ENCODE measurements around the gene MAF.
A peak's percentile ranks its signal among the peaks of the same experiment; 100 is the strongest.

The MAF gene

GRCh38 chr16:79598348-79599181, 2.0 kb downstream of the MAF start:
- no peak overlapping the region for H3K27ac ChIP-seq
- DNase-seq (ENCODE audit: low read depth, low spot score): no peak
- H3K9ac ChIP-seq (ENCODE audit: insufficient read length): no peak overlapping the region
- TF ChIP-seq POLR2AphosphoS5 (IDR thresholded peaks at IDR 0.05; ENCODE audit: borderline replicate concordance, low read depth, low read length) (no peak), FOXP2 (optimal IDR thresholded peaks at IDR 0.05; ENCODE audit: control extremely low read depth, extremely low read length, insufficient read depth) (no peak), EZH2 (IDR thresholded peaks at IDR 0.05) (no peak)
- no peaks in the 10 kb centered on the region for H3K9me3 ChIP-seq (ENCODE audit: low read depth, low read length)
- peak overlapping the region; percentile 74 for H3K4me3 ChIP-seq
- no peaks in the 10 kb centered on the region for H3K36me3 ChIP-seq (ENCODE audit: insufficient read depth, low read length)

- no peak overlapping the region for H3K27ac ChIP-seq
Measured at GRCh38 chr16:79598063-79598347, 2.5 kb downstream of the MAF start.

GRCh38 chr16:79597277-79598062, 3.1 kb downstream of the MAF start:
- no peaks in the 10 kb centered on the region for H3K36me3 ChIP-seq (ENCODE audit: insufficient read depth, low read length)
- no peak overlapping the region for H3K9ac ChIP-seq (ENCODE audit: insufficient read length)
- no peak for DNase-seq (ENCODE audit: low read depth, low spot score)

More at GRCh38 chr16:79598063-79598347, 2.5 kb downstream of the MAF start:
- H3K36me3 ChIP-seq (ENCODE audit: insufficient read depth, low read length): no peaks in the 10 kb centered on the region
- peak overlapping the region; percentile 74 for H3K4me3 ChIP-seq
- no peaks in the 10 kb centered on the region for H3K9me3 ChIP-seq (ENCODE audit: low read depth, low read length)
- no peak overlapping the region for H3K9ac ChIP-seq (ENCODE audit: insufficient read length)
- no peak for DNase-seq (ENCODE audit: low read depth, low spot score)
- no peak for TF ChIP-seq POLR2AphosphoS5 (IDR thresholded peaks at IDR 0.05; ENCODE audit: borderline replicate concordance, low read depth, low read length)
- TF ChIP-seq EZH2 (IDR thresholded peaks at IDR 0.05): no peak
- TF ChIP-seq FOXP2 (optimal IDR thresholded peaks at IDR 0.05; ENCODE audit: control extremely low read depth, extremely low read length, insufficient read depth): no peak

GRCh38 chr16:79595931-79596450, 4.5 kb downstream of the MAF start:
- Histone ChIP-seq H3K27ac (no peak overlapping the region), H3K36me3 (ENCODE audit: insufficient read depth, low read length) (no peaks in the 10 kb centered on the region), H3K9ac (ENCODE audit: insufficient read length) (no peak overlapping the region), H3K9me3 (ENCODE audit: low read depth, low read length) (no peaks in the 10 kb centered on the region), H3K4me3 (no peak overlapping the region; the same call in 1 of the 2 replicates)
- TF ChIP-seq POLR2AphosphoS5 (IDR thresholded peaks at IDR 0.05; ENCODE audit: borderline replicate concordance, low read depth, low read length) (no peak), FOXP2 (optimal IDR thresholded peaks at IDR 0.05; ENCODE audit: control extremely low read depth, extremely low read length, insufficient read depth) (no peak), EZH2 (IDR thresholded peaks at IDR 0.05) (no peak)
- DNase-seq (ENCODE audit: low read depth, low spot score): no peak

More at GRCh38 chr16:79597277-79598062, 3.1 kb downstream of the MAF start:
- no peak for TF ChIP-seq FOXP2 (optimal IDR thresholded peaks at IDR 0.05; ENCODE audit: control extremely low read depth, extremely low read length, insufficient read depth)
- TF ChIP-seq POLR2AphosphoS5 (IDR thresholded peaks at IDR 0.05; ENCODE audit: borderline replicate concordance, low read depth, low read length): no peak
- TF ChIP-seq EZH2 (IDR thresholded peaks at IDR 0.05): no peak
- no peaks in the 10 kb centered on the region for H3K9me3 ChIP-seq (ENCODE audit: low read depth, low read length)
- H3K4me3 ChIP-seq: peak overlapping the region; percentile 74
- no peak overlapping the region for H3K27ac ChIP-seq

- TF ChIP-seq EZH2 (IDR thresholded peaks at IDR 0.05) (no peak), POLR2AphosphoS5 (IDR thresholded peaks at IDR 0.05; ENCODE audit: borderline replicate concordance, low read depth, low read length) (no peak), FOXP2 (optimal IDR thresholded peaks at IDR 0.05; ENCODE audit: control extremely low read depth, extremely low read length, insufficient read depth) (no peak)
- no peak overlapping the region for H3K27ac ChIP-seq
- no peaks in the 10 kb centered on the region for H3K9me3 ChIP-seq (ENCODE audit: low read depth, low read length)
- H3K9ac ChIP-seq (ENCODE audit: insufficient read length): no peak overlapping the region
- H3K36me3 ChIP-seq (ENCODE audit: insufficient read depth, low read length): no peaks in the 10 kb centered on the region
- no peak overlapping the region for H3K4me3 ChIP-seq
- DNase-seq (ENCODE audit: low read depth, low spot score): no peak
Measured at GRCh38 chr16:79595231-79595641, 5.3 kb downstream of the MAF start.

GRCh38 chr16:79593754-79594153, 6.8 kb downstream of the MAF start:
- H3K36me3 ChIP-seq (ENCODE audit: insufficient read depth, low read length): no peaks in the 10 kb centered on the region
- no peak for DNase-seq (ENCODE audit: low read depth, low spot score)
- no peak for TF ChIP-seq EZH2 (IDR thresholded peaks at IDR 0.05)
- H3K27ac ChIP-seq: no peak overlapping the region
- no peak overlapping the region for H3K9ac ChIP-seq (ENCODE audit: insufficient read length)
- no peak overlapping the region for H3K4me3 ChIP-seq
- H3K9me3 ChIP-seq (ENCODE audit: low read depth, low read length): no peaks in the 10 kb centered on the region

GRCh38 chr16:79593074-79593531, 7.4 kb downstream of the MAF start:
- DNase-seq (ENCODE audit: low read depth, low spot score): no peak
- Histone ChIP-seq H3K36me3 (ENCODE audit: insufficient read depth, low read length) (no peaks in the 10 kb centered on the region), H3K27ac (no peak overlapping the region), H3K4me3 (no peak overlapping the region), H3K9ac (ENCODE audit: insufficient read length) (no peak overlapping the region), H3K9me3 (ENCODE audit: low read depth, low read length) (no peaks in the 10 kb centered on the region)
- TF ChIP-seq EZH2 (IDR thresholded peaks at IDR 0.05) (no peak), POLR2AphosphoS5 (IDR thresholded peaks at IDR 0.05; ENCODE audit: borderline replicate concordance, low read depth, low read length) (no peak), FOXP2 (optimal IDR thresholded peaks at IDR 0.05; ENCODE audit: control extremely low read depth, extremely low read length, insufficient read depth) (no peak)

- Histone ChIP-seq H3K27ac (no peak overlapping the region), H3K4me3 (no peak overlapping the region), H3K9me3 (ENCODE audit: low read depth, low read length) (no peaks in the 10 kb centered on the region), H3K9ac (ENCODE audit: insufficient read length) (no peak overlapping the region), H3K36me3 (ENCODE audit: insufficient read depth, low read length) (no peaks in the 10 kb centered on the region)
- no peak for DNase-seq (ENCODE audit: low read depth, low spot score)
- TF ChIP-seq FOXP2 (optimal IDR thresholded peaks at IDR 0.05; ENCODE audit: control extremely low read depth, extremely low read length, insufficient read depth) (no peak), EZH2 (IDR thresholded peaks at IDR 0.05) (no peak), POLR2AphosphoS5 (IDR thresholded peaks at IDR 0.05; ENCODE audit: borderline replicate concordance, low read depth, low read length) (no peak)
Measured at GRCh38 chr16:79592186-79592585, 8.4 kb downstream of the MAF start.

All from SK-N-MC (cell line).